K562 (cell line): ENCODE data around the gene PDHX. TPM values are rescaled to one million over a fixed set of nuclear protein-coding genes. Genes with fewer than 3 reads are reported as not detected.

Source experiments
- ATAC-seq: fragments of 200-7000 bp; cut with Tn5 transposase; 3 replicates; pipeline ENCODE4 v1.9.1; 2020; ENCODE audit warnings: moderate library complexity
- BruUV-seq: library from RNA; stranded (reverse); fragments of 400-500 nt; replicated peaks from 2 replicates; lab custom pipeline; 2021; lab: Mats Ljungman, UMichigan
- CTCF ChIA-PET: fragments of 300-600 bp; formaldehyde crosslinking; extraction: SDS; loops from one replicate; lab custom pipeline; 2021; ENCODE audit warnings: low intra/inter-chr PET ratio; lab: Yijun Ruan, JAX
- POLR2A ChIA-PET: fragments of 300-600, 350-650 bp; sonication (Branson Sonifier 250); formaldehyde crosslinking; extraction: SDS; loops from one replicate; lab custom pipeline; 2021; ENCODE audit warnings: antibody characterized with exemption, inconsistent platforms; lab: Yijun Ruan, JAX
- DNase-seq, 4 experiments: peaks; one replicate each; pipeline versions ENCODE4 v3.0.0 to v3.0.0-alpha.2; 2011 to 2018; ENCODE audit warnings: low spot score in 3 of 4, mixed read lengths in 3 of 4; ENCODE audit errors: extremely low read depth in 1 of 4
- FAIRE-seq: peaks from 2 replicates; lab custom pipeline; 2011; peaks lifted over from hg19 to GRCh38; lab: Jason Lieb, UNC
- H2AFZ ChIP-seq: 2 replicates; pipeline ENCODE4 v1.6.0; 2011; ENCODE audit warnings: low read depth, low read length, control low read depth, inconsistent platforms
- H3K27ac ChIP-seq: fragments of 200-600 bp; 3 replicates; pipeline ENCODE4 v1.8.0; 2011; ENCODE audit warnings: low read depth, mild to moderate bottlenecking, control low read depth, inconsistent platforms, low read length, moderate library complexity, mixed read lengths; ENCODE audit errors: extremely low read depth
- H3K27me3 ChIP-seq, 2 experiments: fragments of 300-600 bp in 1 of 2; 2 replicates in 1 of 2; 3 replicates in 1 of 2; pipeline versions ENCODE4 v1.6.0 to v1.8.0; 2011; ENCODE audit warnings: inconsistent platforms in 2 of 2, low read length in 2 of 2, mild to moderate bottlenecking in 1 of 2, mixed read lengths in 1 of 2, moderate library complexity in 1 of 2; ENCODE audit not compliant: control insufficient read depth in 2 of 2, insufficient read depth in 2 of 2
- H3K36me3 ChIP-seq: fragments of 300-600 bp; 3 replicates; pipeline ENCODE4 v1.8.0; 2011; ENCODE audit warnings: mild to moderate bottlenecking, low read length, inconsistent platforms; ENCODE audit not compliant: control insufficient read depth, insufficient read depth
- H3K4me1 ChIP-seq, 2 experiments: fragments of 200-600 bp in 1 of 2; replicated peaks in 1 of 2; 2 replicates in 1 of 2; 3 replicates in 1 of 2; pipeline versions ENCODE4 v1.5.1 to v1.8.0; 2011; ENCODE audit warnings: inconsistent platforms in 2 of 2, low read length in 2 of 2, mild to moderate bottlenecking in 1 of 2, mixed read lengths in 1 of 2, moderate library complexity in 1 of 2; ENCODE audit not compliant: control insufficient read depth in 2 of 2, insufficient read depth in 2 of 2
- H3K4me2 ChIP-seq: 2 replicates; pipeline ENCODE4 v1.6.1; 2011; ENCODE audit warnings: low read length, control low read depth, inconsistent platforms, mixed read lengths; ENCODE audit not compliant: insufficient read depth
- H3K4me3 ChIP-seq: fragments of 200-600 bp; sonication (generic), shearing (Covaris generic); 2 replicates; pipeline ENCODE4 v1.5.1; 2016; ENCODE audit warnings: control low read depth, inconsistent platforms
- H3K79me2 ChIP-seq: fragments of 200-600 bp; 3 replicates; pipeline ENCODE4 v1.8.0; 2011; ENCODE audit warnings: low read length, inconsistent platforms; ENCODE audit not compliant: control insufficient read depth, insufficient read depth
- H3K9ac ChIP-seq, 2 experiments: 2 replicates each; pipeline versions ENCODE4 v1.6.0 to v1.6.1; 2011; ENCODE audit warnings: low read depth in 2 of 2, low read length in 2 of 2, control low read depth in 1 of 2, inconsistent platforms in 1 of 2, mild to moderate bottlenecking in 1 of 2, mixed read lengths in 1 of 2; ENCODE audit not compliant: insufficient read depth in 1 of 2
- H3K9me1 ChIP-seq: one replicate; pipeline ENCODE4 v1.6.0; 2011; ENCODE audit warnings: inconsistent platforms, mild to moderate bottlenecking, low read length, moderate library complexity; ENCODE audit not compliant: control insufficient read depth, insufficient read depth
- H3K9me3 ChIP-seq: replicated peaks from 2 replicates; pipeline ENCODE4 v1.5.1; 2011; ENCODE audit warnings: low read depth, low read length, inconsistent platforms; ENCODE audit not compliant: control insufficient read depth, insufficient read depth
- H4K20me1 ChIP-seq: replicated peaks from 2 replicates; pipeline ENCODE4 v1.6.1; 2011; ENCODE audit warnings: low read length, inconsistent platforms, mixed read lengths; ENCODE audit not compliant: control insufficient read depth, insufficient read depth
- FIP1L1 ChIP-seq: fragments of 200-400 bp; formaldehyde crosslinking; IDR thresholded peaks from 2 replicates; pipeline ENCODE4 v1.6.1; 2018; ENCODE audit warnings: mild to moderate bottlenecking, low read depth, low read length; ENCODE audit not compliant: poor library complexity, severe bottlenecking
- WGBS: fragments of 100-300 bp; shearing (Covaris generic); methylation state at CpG from one replicate; pipeline ENCODE4 v1.1.6; 2016; ENCODE audit warnings: low coverage, mixed read lengths; ENCODE audit not compliant: insufficient coverage; ENCODE audit errors: missing lambda C conversion rate; 5-methylcytosine and 5-hydroxymethylcytosine counted together
- in situ Hi-C: fragments of 300-500 bp; cut with MboI; formaldehyde crosslinking; loops from 4 replicates; pipeline ENCODE4 v1.15.0; 2018; ENCODE audit warnings: inconsistent platforms, mixed read lengths
- intact Hi-C: fragments of 100-400 bp; cut with micrococcal nuclease; formaldehyde crosslinking; loops from 2 replicates; pipeline ENCODE4 v1.14.2; 2022
- polyA plus RNA-seq, 8 experiments: library from polyadenylated mRNA; depleted of rRNA in 4 of 8; stranded (reverse) in 5 of 8; unstranded in 3 of 8; fragments of >200 nt; fragmentation: Nextera tagmentation in 2 of 8; fragmentation: Illumina TruSeq in 1 of 8; extraction: Ambion mirVana in 2 of 8; extraction: Trizol in 1 of 8; gene quantifications; 2 replicates each; pipeline versions ENCODE4 v1.2.1 to v1.2.3, GENCODE V29; 2011 to 2014; ENCODE audit warnings: inconsistent platforms in 1 of 8, missing spikeins in 1 of 8
- total RNA-seq, 7 experiments: library from RNA; depleted of rRNA in 6 of 7; stranded (reverse); fragments of >200 nt in 6 of 7; fragmentation: Illumina TruSeq in 2 of 7; extraction: Trizol in 2 of 7; gene quantifications; 2 replicates each; pipeline versions ENCODE4 v1.2.1 to v1.2.3, GENCODE V29; 2011 to 2021; ENCODE audit warnings: low replicate concordance in 1 of 7
- TF ChIP-seq, protein P1 (sequence below): fragments of 450-650 bp; IDR thresholded peaks from 2 replicates; pipeline ENCODE4 v1.6.1; 2016; ENCODE audit warnings: mild to moderate bottlenecking, moderate library complexity

The PDHX gene
- total and polyA plus RNA-seq, 9 of the 15 experiments (the other 6 are each of a cell fraction or from before 2014, with no cell fraction given), result 20.8 to 43.5 (median 31.2) TPM

GRCh38 chr11:35031867-35032266 lies 115.4 kb downstream of the PDHX start:
- peaks cover 8 to 59% of the 10 kb centered on the region in 2 experiments for H3K4me1 ChIP-seq
- ATAC-seq, result no peak
- no TSS peak for BruUV-seq

More at GRCh38 chr11:35031867-35032266, 115.4 kb downstream of the PDHX start:
- CTCF ChIA-PET, result no interaction called here
- no peaks in the 10 kb centered on the region; a peak in 1 of 5 replicates for H3K27me3 ChIP-seq
- no peaks in the 10 kb centered on the region for H3K36me3 ChIP-seq
- no peak overlapping the region for H3K27ac ChIP-seq
- H3K9me1 ChIP-seq, result no peaks in the 10 kb centered on the region
- H4K20me1 ChIP-seq, result no peaks in the 10 kb centered on the region
- H3K79me2 ChIP-seq, result no peaks in the 10 kb centered on the region
- H3K9ac ChIP-seq, result no peak overlapping the region
- no peaks in the 10 kb centered on the region for H3K9me3 ChIP-seq
- intact Hi-C loops (loop anchor here (5.0 kb wide), 1 partner anchor 40 kb away; no protein-coding TSS in a partner anchor), in situ Hi-C loops (no loop called here)
- no peak overlapping the region for H3K4me3 ChIP-seq
- POLR2A ChIA-PET, result no interaction called here
- DNase-seq (no peak), FAIRE-seq (no peak)
- peak overlapping the region; percentile 30; the same call in 1 of the 2 replicates for H2AFZ ChIP-seq
- 13% methylated on average over 1 of the region's 1 CpG for WGBS
- no peak overlapping the region for H3K4me2 ChIP-seq
- TF ChIP-seq, protein P1, sequence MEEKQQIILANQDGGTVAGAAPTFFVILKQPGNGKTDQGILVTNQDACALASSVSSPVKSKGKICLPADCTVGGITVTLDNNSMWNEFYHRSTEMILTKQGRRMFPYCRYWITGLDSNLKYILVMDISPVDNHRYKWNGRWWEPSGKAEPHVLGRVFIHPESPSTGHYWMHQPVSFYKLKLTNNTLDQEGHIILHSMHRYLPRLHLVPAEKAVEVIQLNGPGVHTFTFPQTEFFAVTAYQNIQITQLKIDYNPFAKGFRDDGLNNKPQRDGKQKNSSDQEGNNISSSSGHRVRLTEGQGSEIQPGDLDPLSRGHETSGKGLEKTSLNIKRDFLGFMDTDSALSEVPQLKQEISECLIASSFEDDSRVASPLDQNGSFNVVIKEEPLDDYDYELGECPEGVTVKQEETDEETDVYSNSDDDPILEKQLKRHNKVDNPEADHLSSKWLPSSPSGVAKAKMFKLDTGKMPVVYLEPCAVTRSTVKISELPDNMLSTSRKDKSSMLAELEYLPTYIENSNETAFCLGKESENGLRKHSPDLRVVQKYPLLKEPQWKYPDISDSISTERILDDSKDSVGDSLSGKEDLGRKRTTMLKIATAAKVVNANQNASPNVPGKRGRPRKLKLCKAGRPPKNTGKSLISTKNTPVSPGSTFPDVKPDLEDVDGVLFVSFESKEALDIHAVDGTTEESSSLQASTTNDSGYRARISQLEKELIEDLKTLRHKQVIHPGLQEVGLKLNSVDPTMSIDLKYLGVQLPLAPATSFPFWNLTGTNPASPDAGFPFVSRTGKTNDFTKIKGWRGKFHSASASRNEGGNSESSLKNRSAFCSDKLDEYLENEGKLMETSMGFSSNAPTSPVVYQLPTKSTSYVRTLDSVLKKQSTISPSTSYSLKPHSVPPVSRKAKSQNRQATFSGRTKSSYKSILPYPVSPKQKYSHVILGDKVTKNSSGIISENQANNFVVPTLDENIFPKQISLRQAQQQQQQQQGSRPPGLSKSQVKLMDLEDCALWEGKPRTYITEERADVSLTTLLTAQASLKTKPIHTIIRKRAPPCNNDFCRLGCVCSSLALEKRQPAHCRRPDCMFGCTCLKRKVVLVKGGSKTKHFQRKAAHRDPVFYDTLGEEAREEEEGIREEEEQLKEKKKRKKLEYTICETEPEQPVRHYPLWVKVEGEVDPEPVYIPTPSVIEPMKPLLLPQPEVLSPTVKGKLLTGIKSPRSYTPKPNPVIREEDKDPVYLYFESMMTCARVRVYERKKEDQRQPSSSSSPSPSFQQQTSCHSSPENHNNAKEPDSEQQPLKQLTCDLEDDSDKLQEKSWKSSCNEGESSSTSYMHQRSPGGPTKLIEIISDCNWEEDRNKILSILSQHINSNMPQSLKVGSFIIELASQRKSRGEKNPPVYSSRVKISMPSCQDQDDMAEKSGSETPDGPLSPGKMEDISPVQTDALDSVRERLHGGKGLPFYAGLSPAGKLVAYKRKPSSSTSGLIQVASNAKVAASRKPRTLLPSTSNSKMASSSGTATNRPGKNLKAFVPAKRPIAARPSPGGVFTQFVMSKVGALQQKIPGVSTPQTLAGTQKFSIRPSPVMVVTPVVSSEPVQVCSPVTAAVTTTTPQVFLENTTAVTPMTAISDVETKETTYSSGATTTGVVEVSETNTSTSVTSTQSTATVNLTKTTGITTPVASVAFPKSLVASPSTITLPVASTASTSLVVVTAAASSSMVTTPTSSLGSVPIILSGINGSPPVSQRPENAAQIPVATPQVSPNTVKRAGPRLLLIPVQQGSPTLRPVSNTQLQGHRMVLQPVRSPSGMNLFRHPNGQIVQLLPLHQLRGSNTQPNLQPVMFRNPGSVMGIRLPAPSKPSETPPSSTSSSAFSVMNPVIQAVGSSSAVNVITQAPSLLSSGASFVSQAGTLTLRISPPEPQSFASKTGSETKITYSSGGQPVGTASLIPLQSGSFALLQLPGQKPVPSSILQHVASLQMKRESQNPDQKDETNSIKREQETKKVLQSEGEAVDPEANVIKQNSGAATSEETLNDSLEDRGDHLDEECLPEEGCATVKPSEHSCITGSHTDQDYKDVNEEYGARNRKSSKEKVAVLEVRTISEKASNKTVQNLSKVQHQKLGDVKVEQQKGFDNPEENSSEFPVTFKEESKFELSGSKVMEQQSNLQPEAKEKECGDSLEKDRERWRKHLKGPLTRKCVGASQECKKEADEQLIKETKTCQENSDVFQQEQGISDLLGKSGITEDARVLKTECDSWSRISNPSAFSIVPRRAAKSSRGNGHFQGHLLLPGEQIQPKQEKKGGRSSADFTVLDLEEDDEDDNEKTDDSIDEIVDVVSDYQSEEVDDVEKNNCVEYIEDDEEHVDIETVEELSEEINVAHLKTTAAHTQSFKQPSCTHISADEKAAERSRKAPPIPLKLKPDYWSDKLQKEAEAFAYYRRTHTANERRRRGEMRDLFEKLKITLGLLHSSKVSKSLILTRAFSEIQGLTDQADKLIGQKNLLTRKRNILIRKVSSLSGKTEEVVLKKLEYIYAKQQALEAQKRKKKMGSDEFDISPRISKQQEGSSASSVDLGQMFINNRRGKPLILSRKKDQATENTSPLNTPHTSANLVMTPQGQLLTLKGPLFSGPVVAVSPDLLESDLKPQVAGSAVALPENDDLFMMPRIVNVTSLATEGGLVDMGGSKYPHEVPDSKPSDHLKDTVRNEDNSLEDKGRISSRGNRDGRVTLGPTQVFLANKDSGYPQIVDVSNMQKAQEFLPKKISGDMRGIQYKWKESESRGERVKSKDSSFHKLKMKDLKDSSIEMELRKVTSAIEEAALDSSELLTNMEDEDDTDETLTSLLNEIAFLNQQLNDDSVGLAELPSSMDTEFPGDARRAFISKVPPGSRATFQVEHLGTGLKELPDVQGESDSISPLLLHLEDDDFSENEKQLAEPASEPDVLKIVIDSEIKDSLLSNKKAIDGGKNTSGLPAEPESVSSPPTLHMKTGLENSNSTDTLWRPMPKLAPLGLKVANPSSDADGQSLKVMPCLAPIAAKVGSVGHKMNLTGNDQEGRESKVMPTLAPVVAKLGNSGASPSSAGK, result 0 out of 2 replicates have a peak, but pooled peaks have one; percentile 26
- no peak for TF ChIP-seq FIP1L1
